ENCODE results near the gene ZNF771. TPM values are rescaled to one million over a fixed set of nuclear protein-coding genes. Genes with fewer than 3 reads are reported as not detected.
A peak's percentile ranks its signal among the peaks of the same experiment; 100 is the strongest.

Gene ZNF771
- total RNA-seq, 4 donors from 2014 or later, result 7.4 to 28.1 (median 15.1) TPM

DNA sequence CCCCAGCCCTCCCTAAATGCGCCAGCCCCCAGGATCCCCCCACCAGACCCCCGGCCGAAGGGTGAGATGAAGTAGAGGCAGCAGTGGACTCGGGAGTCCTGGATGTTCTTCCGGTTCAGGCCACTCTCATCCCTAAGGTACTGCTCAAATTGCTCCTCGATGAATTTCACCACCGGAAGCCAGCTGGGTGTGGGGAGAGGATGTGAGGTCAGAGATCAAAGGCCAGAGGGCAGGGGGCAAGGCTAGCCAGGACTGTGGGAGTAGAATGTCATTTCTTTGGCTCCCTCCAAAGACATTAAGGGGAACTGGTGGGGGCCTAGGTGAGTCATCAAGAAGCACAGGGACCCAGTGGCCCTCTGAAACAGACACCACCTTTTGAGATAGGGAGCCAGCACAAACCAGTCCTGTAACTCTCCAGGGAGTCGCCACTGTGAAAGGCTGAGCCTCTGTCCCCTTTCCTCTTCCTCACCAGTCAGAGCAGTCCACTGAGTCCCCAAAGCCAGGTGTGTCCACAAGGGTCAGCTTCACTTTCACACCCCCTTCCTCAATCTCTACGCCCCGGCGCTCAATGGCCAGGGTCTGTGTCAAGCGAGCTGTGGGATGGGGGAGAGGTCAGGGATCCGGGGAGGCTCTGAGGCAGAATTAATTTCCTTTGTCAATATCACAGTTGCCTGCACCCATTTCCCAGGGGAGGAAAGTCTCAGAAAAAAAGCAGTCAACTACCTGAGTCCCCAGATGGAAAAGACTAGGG lies 25.9 kb upstream of the ZNF771 start:
- 81% methylated on average over 13 of the region's 13 CpGs; no CpG with 5 or more reads in 1 of the 2 donors for WGBS, 2 donors (ENCODE audit: low coverage in 1 of 2)
- intact Hi-C loops (cut with DNase I; ENCODE audit: low total_unique reads) (no loop called here), in situ Hi-C loops (cut with MboI; ENCODE audit: low pct_ligation_motif_present in 1 of 4, low pct_unique_long_range_greater_than_20kb in 1 of 4, low sequenced_read_pairs in 3 of 4) (no loop called here)
- Histone ChIP-seq H3K9me3 (no peaks in the 10 kb centered on the region), H3K27me3 (no peaks in the 10 kb centered on the region), H3K36me3 (no peaks in the 10 kb centered on the region), H3K4me1 (peaks cover 10 to 19% (median 16%) of the 10 kb centered on the region in 4 donors), H3K4me3 (peak overlapping the region in 1 of 4 donors; percentile 24), H3K27ac (peak overlapping the region; percentile 29 to 60 (median 51))
- TF ChIP-seq POLR2AphosphoS5 (IDR thresholded peaks at IDR 0.05) (no peak), POLR2A (IDR thresholded peaks at IDR 0.05) (no peak), EP300 (IDR thresholded peaks at IDR 0.05; ENCODE audit: low read depth) (no peak)
- TF ChIP-seq, protein P1, sequence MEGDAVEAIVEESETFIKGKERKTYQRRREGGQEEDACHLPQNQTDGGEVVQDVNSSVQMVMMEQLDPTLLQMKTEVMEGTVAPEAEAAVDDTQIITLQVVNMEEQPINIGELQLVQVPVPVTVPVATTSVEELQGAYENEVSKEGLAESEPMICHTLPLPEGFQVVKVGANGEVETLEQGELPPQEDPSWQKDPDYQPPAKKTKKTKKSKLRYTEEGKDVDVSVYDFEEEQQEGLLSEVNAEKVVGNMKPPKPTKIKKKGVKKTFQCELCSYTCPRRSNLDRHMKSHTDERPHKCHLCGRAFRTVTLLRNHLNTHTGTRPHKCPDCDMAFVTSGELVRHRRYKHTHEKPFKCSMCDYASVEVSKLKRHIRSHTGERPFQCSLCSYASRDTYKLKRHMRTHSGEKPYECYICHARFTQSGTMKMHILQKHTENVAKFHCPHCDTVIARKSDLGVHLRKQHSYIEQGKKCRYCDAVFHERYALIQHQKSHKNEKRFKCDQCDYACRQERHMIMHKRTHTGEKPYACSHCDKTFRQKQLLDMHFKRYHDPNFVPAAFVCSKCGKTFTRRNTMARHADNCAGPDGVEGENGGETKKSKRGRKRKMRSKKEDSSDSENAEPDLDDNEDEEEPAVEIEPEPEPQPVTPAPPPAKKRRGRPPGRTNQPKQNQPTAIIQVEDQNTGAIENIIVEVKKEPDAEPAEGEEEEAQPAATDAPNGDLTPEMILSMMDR (IDR thresholded peaks at IDR 0.05), result no peak
- no peak for DNase-seq

DNA sequence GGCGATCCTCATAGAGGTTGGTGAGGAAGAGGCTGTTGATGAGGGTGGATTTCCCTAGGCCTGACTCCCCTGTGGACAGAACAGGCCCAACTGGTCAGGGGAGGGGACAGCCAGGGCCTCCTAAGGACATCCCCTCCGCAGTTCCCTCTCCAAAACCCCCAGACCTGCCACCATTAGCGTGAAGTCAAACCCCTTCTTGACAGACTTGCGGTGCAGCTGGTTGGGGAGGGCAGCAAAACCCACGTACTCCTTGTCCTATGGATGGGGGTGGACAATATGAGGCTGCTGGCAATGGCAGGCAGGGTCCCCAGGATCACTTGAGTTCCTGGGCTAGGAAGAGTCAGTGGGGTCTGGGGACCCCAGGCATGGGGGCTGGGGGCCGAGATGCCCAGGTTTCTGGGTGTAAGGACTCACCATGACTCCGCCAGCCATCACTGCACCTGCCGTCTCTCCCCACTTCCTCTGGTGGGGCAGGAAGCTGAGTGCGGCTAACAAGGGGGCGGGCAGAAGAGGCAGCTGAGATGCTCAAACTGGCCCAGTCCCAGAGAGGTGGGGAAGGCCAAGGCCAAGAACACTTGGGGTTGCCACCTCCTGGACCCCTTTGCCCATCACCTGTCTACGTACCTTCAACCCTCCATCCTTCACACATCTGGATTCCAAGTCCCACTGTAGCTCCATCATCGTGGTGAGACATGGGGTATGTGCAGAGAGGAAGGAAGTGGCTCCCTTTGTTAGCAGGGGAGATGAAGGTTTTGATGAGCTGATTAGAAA lies 25.1 kb upstream of the ZNF771 start, which contains the start of gene SEPTIN1:
TSS of gene SEPTIN1 (minus strand) at position 451 of the 771 bp plus-strand sequence. CDS start at position 432, 19 bp downstream.
- Histone ChIP-seq H3K4me3 (peak within 1 kb of the TSS in 1 of 4 donors; percentile 24), H3K4me1 (peaks cover 4 to 12% (median 8%) of the 10 kb centered on the region in 4 donors), H3K9me3 (no peaks in the 10 kb centered on the region), H3K27me3 (no peaks in the 10 kb centered on the region), H3K36me3 (no peaks in the 10 kb centered on the region), H3K27ac (peak within 1 kb of the TSS; percentile 29 to 60 (median 51))
- peak; percentile 7 for TF ChIP-seq POLR2A (IDR thresholded peaks at IDR 0.05)
- TF ChIP-seq EP300 (IDR thresholded peaks at IDR 0.05; ENCODE audit: low read depth), result no peak
- in situ Hi-C loops (cut with MboI; ENCODE audit: low pct_ligation_motif_present in 1 of 4, low pct_unique_long_range_greater_than_20kb in 1 of 4, low sequenced_read_pairs in 3 of 4), result no loop called here
- DNase-seq, result peak; percentile 67
- intact Hi-C loops (cut with DNase I; ENCODE audit: low total_unique reads), result no loop called here
- WGBS, 2 donors (ENCODE audit: low coverage in 1 of 2), result 48 to 60% methylated on average over 2 to 12 of the region's 12 CpGs

DNA sequence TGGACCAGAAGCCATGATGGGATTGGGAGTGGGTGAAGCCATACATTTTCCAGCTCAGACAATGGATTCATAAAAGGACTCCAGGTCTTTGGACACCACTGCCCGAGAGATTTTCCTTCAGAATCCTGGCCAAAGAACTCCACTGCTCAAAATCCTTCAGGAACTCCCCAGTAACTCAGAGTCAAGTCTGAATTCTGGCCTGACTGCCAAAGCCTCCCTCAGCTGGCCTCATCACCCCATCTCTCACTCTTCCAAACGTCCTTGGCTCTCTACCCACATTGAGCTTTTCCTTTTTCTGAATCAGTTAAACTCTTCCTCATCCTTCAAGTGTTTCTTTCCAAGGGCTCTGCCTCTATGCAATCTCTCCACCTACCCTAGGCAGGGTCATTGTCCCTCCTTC lies 23.9 kb upstream of the ZNF771 start:
- in situ Hi-C loops (cut with MboI; ENCODE audit: low pct_ligation_motif_present in 1 of 4, low pct_unique_long_range_greater_than_20kb in 1 of 4, low sequenced_read_pairs in 3 of 4), result no loop called here

DNA sequence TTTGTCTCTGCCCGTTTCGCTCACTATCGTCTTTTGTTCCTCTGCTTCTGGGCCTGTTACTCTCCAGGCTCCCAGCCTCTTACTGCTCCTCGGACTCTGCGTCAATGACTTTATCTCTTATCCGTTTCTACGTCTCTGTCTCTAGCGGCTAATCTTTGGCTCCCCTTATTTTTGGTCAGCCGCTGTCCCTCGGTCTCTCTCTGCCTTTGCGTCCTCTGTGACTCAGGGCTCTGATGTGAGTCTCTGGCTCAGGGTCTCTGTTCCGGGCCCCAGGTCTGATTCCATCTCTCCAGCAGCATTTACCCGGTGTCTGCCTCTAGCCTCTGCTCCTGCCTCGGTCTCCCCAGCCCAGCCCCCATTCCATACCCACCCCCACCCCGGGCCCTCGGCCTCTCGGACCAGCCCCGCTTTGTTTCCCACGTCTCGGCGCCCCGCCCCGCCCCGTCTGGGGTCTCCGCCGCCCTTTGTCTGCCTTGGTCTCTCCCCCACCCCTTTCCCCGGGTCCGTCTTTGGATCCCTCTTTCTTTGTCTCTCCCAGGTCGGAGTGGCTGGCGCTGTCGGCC lies 12.7 kb upstream of the ZNF771 start:
- TF ChIP-seq, protein P1 (IDR thresholded peaks at IDR 0.05), result no peak
- TF ChIP-seq POLR2AphosphoS5 (IDR thresholded peaks at IDR 0.05) (no peak), EP300 (IDR thresholded peaks at IDR 0.05; ENCODE audit: low read depth) (no peak), POLR2A (IDR thresholded peaks at IDR 0.05) (no peak)
- no peaks in the 10 kb centered on the region for H3K27me3 ChIP-seq
- H3K27ac ChIP-seq, result peak overlapping the region; percentile 84 to 86 (median 86)
- H3K36me3 ChIP-seq, result peaks cover 0 to 6% (median 0%) of the 10 kb centered on the region in 4 donors
- in situ Hi-C loops (cut with MboI; ENCODE audit: low pct_ligation_motif_present in 1 of 4, low pct_unique_long_range_greater_than_20kb in 1 of 4, low sequenced_read_pairs in 3 of 4) (no loop called here), intact Hi-C loops (cut with DNase I; ENCODE audit: low total_unique reads) (no loop called here)
- peak overlapping the region; percentile 9 to 90 (median 69) for H3K4me3 ChIP-seq
- H3K9me3 ChIP-seq, result no peaks in the 10 kb centered on the region
- peaks cover 14 to 31% (median 18%) of the 10 kb centered on the region in 4 donors for H3K4me1 ChIP-seq
- WGBS, 2 donors (ENCODE audit: low coverage in 1 of 2), result 39 to 71% methylated on average over 8 to 18 of the region's 31 CpGs
- no peak for DNase-seq

More for the DNA sequence above, 23.9 kb upstream of the ZNF771 start:
- H3K27me3 ChIP-seq, result no peaks in the 10 kb centered on the region
- WGBS, 2 donors (ENCODE audit: low coverage in 1 of 2), result 11 to 46% methylated on average over 1 to 2 of the region's 2 CpGs
- no peak overlapping the region for H3K4me3 ChIP-seq
- H3K4me1 ChIP-seq, result peaks cover 4 to 9% (median 6%) of the 10 kb centered on the region in 4 donors
- intact Hi-C loops (cut with DNase I; ENCODE audit: low total_unique reads), result no loop called here
- DNase-seq, result no peak
- no peak for TF ChIP-seq POLR2A (IDR thresholded peaks at IDR 0.05)
- TF ChIP-seq EP300 (IDR thresholded peaks at IDR 0.05; ENCODE audit: low read depth), result no peak
- TF ChIP-seq POLR2AphosphoS5 (IDR thresholded peaks at IDR 0.05), result no peak
- TF ChIP-seq, protein P1 (IDR thresholded peaks at IDR 0.05), result no peak
- no peaks in the 10 kb centered on the region for H3K9me3 ChIP-seq
- no peaks in the 10 kb centered on the region for H3K36me3 ChIP-seq
- peak overlapping the region in 2 of 4 donors; percentile 28 to 47 for H3K27ac ChIP-seq

All from transverse colon (tissue), 4 donors.